ENCODE measurements around the gene MBD3L3.

DNA sequence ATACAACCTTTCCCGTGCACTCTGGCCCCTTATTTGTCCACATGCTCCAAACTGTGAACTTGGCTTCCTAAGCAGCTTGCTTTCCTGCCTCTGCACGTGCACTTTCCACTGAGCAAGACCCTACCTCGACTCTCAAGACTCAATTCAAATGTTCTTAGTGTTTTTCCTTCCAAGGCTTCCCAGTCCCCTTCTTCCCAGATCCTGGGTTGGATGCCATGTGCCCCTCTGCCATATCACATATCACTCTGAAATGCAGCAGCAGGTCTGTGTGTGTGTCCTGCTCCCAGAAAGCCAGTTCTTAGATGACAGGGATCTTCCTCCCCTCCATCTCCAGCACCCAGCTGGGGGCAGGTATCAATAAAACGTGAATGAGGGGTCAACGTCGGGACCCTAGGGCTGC lies 14.1 kb upstream of the MBD3L3 start:
- TF ChIP-seq, protein P1, sequence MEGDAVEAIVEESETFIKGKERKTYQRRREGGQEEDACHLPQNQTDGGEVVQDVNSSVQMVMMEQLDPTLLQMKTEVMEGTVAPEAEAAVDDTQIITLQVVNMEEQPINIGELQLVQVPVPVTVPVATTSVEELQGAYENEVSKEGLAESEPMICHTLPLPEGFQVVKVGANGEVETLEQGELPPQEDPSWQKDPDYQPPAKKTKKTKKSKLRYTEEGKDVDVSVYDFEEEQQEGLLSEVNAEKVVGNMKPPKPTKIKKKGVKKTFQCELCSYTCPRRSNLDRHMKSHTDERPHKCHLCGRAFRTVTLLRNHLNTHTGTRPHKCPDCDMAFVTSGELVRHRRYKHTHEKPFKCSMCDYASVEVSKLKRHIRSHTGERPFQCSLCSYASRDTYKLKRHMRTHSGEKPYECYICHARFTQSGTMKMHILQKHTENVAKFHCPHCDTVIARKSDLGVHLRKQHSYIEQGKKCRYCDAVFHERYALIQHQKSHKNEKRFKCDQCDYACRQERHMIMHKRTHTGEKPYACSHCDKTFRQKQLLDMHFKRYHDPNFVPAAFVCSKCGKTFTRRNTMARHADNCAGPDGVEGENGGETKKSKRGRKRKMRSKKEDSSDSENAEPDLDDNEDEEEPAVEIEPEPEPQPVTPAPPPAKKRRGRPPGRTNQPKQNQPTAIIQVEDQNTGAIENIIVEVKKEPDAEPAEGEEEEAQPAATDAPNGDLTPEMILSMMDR (IDR thresholded peaks at IDR 0.05 in 4 of 5, conservative IDR thresholded peaks at IDR 0.05 in 1 of 5) = no peak
- no peak for TF ChIP-seq POLR2A (IDR thresholded peaks at IDR 0.05)

Data from gastrocnemius medialis (tissue), 4 donors.